ENCODE data around the gene SF3A1. TPM values are rescaled to one million over a fixed set of nuclear protein-coding genes. Genes with fewer than 3 reads are reported as not detected.

Gene SF3A1
- total and polyA plus RNA-seq, 2 of the 13 experiments (the other 11 are each of a cell fraction or from before 2014, with no cell fraction given) = 10.0 to 22.0 TPM

DNA sequence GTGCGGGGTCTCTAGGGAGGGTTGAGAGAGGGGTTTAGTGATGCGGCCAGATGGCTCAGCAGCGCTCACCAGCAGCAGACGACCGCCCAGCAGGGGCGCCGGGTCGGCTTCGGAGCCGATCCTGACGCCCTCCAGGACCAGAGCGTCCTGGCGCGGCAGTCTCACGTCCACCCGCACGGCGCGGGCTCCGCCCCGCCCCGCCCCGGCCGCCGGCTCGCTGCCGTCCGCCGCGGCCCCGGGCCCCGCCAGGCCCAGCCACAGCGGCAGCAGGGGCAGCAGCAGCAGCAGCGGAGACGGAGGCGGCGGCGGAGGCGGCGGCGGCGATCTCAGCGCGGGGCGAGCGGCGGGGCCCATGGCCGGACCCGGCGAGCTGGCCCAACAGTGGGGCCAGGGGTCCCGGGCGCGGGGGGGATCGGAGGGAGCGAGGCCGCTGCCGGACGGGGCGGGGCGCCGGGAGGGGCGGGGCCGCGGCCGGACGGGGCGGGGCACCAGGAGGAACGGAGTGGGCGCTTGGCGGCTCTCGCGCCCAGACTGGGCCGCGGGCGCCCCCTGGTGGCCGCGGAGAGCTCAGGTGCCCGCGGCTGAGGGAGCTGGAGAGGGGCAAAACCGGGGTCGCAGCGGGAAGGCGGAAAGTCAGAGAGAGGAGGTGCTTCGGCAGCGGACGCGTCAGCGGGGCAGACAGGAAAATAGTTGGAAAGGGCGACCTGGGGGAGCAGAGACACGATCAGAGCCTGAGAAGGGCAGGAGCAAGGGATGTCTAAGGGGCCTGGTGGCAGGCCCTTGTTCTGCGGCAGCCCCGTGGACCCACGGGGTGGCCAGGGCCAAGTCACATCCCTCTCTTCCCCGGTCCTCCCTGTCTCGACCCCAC lies 30.5 kb upstream of the SF3A1 start, which contains the start of gene RNF215 (continued):
- TF ChIP-seq, protein P1, sequence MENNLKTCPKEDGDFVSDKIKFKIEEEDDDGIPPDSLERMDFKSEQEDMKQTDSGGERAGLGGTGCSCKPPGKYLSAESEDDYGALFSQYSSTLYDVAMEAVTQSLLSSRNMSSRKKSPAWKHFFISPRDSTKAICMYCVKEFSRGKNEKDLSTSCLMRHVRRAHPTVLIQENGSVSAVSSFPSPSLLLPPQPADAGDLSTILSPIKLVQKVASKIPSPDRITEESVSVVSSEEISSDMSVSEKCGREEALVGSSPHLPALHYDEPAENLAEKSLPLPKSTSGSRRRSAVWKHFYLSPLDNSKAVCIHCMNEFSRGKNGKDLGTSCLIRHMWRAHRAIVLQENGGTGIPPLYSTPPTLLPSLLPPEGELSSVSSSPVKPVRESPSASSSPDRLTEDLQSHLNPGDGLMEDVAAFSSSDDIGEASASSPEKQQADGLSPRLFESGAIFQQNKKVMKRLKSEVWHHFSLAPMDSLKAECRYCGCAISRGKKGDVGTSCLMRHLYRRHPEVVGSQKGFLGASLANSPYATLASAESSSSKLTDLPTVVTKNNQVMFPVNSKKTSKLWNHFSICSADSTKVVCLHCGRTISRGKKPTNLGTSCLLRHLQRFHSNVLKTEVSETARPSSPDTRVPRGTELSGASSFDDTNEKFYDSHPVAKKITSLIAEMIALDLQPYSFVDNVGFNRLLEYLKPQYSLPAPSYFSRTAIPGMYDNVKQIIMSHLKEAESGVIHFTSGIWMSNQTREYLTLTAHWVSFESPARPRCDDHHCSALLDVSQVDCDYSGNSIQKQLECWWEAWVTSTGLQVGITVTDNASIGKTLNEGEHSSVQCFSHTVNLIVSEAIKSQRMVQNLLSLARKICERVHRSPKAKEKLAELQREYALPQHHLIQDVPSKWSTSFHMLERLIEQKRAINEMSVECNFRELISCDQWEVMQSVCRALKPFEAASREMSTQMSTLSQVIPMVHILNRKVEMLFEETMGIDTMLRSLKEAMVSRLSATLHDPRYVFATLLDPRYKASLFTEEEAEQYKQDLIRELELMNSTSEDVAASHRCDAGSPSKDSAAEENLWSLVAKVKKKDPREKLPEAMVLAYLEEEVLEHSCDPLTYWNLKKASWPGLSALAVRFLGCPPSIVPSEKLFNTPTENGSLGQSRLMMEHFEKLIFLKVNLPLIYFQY (CRISPR knock-in tag; IDR thresholded peaks at IDR 0.05; ENCODE audit: borderline replicate concordance) = no peak
- TF ChIP-seq ZNF354B (CRISPR knock-in tag; IDR thresholded peaks at IDR 0.05) = no peak
- TF ChIP-seq, protein P2, sequence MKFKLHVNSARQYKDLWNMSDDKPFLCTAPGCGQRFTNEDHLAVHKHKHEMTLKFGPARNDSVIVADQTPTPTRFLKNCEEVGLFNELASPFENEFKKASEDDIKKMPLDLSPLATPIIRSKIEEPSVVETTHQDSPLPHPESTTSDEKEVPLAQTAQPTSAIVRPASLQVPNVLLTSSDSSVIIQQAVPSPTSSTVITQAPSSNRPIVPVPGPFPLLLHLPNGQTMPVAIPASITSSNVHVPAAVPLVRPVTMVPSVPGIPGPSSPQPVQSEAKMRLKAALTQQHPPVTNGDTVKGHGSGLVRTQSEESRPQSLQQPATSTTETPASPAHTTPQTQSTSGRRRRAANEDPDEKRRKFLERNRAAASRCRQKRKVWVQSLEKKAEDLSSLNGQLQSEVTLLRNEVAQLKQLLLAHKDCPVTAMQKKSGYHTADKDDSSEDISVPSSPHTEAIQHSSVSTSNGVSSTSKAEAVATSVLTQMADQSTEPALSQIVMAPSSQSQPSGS (CRISPR knock-in tag; IDR thresholded peaks at IDR 0.05) = no peak
- TF ChIP-seq SRSF4 (IDR thresholded peaks at IDR 0.05; ENCODE audit: low read depth, low read length, poor library complexity, severe bottlenecking) = no peak
- no peak for TF ChIP-seq ZNF724P (CRISPR knock-in tag; IDR thresholded peaks at IDR 0.05; ENCODE audit: borderline replicate concordance)
- no peak for TF ChIP-seq ETV6 (CRISPR knock-in tag; conservative IDR thresholded peaks at IDR 0.05)
- TF ChIP-seq, protein P3, sequence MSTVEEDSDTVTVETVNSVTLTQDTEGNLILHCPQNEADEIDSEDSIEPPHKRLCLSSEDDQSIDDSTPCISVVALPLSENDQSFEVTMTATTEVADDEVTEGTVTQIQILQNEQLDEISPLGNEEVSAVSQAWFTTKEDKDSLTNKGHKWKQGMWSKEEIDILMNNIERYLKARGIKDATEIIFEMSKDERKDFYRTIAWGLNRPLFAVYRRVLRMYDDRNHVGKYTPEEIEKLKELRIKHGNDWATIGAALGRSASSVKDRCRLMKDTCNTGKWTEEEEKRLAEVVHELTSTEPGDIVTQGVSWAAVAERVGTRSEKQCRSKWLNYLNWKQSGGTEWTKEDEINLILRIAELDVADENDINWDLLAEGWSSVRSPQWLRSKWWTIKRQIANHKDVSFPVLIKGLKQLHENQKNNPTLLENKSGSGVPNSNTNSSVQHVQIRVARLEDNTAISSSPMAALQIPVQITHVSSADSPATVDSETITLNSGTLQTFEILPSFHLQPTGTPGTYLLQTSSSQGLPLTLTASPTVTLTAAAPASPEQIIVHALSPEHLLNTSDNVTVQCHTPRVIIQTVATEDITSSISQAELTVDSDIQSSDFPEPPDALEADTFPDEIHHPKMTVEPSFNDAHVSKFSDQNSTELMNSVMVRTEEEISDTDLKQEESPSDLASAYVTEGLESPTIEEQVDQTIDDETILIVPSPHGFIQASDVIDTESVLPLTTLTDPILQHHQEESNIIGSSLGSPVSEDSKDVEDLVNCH (CRISPR knock-in tag; IDR thresholded peaks at IDR 0.05) = no peak
- TF ChIP-seq, protein P4, sequence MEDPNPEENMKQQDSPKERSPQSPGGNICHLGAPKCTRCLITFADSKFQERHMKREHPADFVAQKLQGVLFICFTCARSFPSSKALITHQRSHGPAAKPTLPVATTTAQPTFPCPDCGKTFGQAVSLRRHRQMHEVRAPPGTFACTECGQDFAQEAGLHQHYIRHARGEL (CRISPR knock-in tag; IDR thresholded peaks at IDR 0.05) = no peak
- TF ChIP-seq, protein P5, sequence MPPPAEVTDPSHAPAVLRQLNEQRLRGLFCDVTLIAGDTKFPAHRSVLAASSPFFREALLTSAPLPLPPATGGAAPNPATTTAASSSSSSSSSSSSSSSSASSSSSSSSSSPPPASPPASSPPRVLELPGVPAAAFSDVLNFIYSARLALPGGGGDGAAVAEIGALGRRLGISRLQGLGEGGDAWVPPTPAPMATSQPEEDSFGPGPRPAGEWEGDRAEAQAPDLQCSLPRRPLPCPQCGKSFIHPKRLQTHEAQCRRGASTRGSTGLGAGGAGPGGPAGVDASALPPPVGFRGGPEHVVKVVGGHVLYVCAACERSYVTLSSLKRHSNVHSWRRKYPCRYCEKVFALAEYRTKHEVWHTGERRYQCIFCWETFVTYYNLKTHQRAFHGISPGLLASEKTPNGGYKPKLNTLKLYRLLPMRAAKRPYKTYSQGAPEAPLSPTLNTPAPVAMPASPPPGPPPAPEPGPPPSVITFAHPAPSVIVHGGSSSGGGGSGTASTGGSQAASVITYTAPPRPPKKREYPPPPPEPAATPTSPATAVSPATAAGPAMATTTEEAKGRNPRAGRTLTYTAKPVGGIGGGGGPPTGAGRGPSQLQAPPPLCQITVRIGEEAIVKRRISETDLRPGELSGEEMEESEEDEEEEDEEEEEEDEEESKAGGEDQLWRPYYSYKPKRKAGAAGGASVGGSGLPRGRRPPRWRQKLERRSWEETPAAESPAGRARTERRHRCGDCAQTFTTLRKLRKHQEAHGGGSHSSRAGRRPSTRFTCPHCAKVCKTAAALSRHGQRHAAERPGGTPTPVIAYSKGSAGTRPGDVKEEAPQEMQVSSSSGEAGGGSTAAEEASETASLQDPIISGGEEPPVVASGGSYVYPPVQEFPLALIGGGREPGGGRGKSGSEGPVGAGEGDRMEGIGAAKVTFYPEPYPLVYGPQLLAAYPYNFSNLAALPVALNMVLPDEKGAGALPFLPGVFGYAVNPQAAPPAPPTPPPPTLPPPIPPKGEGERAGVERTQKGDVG (CRISPR knock-in tag; IDR thresholded peaks at IDR 0.05; ENCODE audit: borderline replicate concordance) = no peak
- TF ChIP-seq ZNF282 (IDR thresholded peaks at IDR 0.05; ENCODE audit: partially characterized antibody) = no peak
- TF ChIP-seq NFKBIZ (CRISPR knock-in tag; IDR thresholded peaks at IDR 0.05) = no peak
- no peak for TF ChIP-seq WIZ (CRISPR knock-in tag; IDR thresholded peaks at IDR 0.05)
- TF ChIP-seq KLF13 (CRISPR knock-in tag; IDR thresholded peaks at IDR 0.05) = no peak
- no peak for TF ChIP-seq RBM39 (IDR thresholded peaks at IDR 0.05; ENCODE audit: low read depth, low read length, poor library complexity, severe bottlenecking)
- no peak for TF ChIP-seq SNAI1 (CRISPR knock-in tag; IDR thresholded peaks at IDR 0.05; ENCODE audit: borderline replicate concordance)
- no peak for TF ChIP-seq ONECUT2 (CRISPR knock-in tag; IDR thresholded peaks at IDR 0.05)
